HepG2 (cell line): Measurements from ENCODE around the gene ATP9A. TPM values are rescaled to one million over a fixed set of nuclear protein-coding genes. Genes with fewer than 3 reads are reported as not detected.

Source experiments
- ATAC-seq: fragments of 200-7000 bp; cut with Tn5 transposase; 3 replicates; pipeline ENCODE4 v1.9.1; 2020; ENCODE audit warnings: mild to moderate bottlenecking, moderate library complexity
- BruUV-seq: library from RNA; stranded (reverse); fragments of 400-500 nt; replicated peaks from 2 replicates; lab custom pipeline; 2021; lab: Mats Ljungman, UMichigan
- CTCF ChIA-PET: fragments of 300-600 bp; formaldehyde crosslinking; extraction: SDS; loops from one replicate; lab custom pipeline; 2021; ENCODE audit warnings: low total read pairs, inconsistent platforms, low intra/inter-chr PET ratio; lab: Yijun Ruan, JAX
- POLR2A ChIA-PET: fragments of 350-600 bp; sonication (Branson Sonifier 250); formaldehyde crosslinking; loops from one replicate; lab custom pipeline; 2020; ENCODE audit warnings: antibody characterized with exemption, inconsistent platforms; lab: Yijun Ruan, JAX
- DNase-seq: peaks from one replicate; pipeline ENCODE4 v3.0.0-alpha.2; 2015; ENCODE audit warnings: low spot score
- FAIRE-seq: peaks from 3 replicates; lab custom pipeline; 2011; peaks lifted over from hg19 to GRCh38; lab: Jason Lieb, UNC
- H2AFZ ChIP-seq: one replicate; pipeline ENCODE4 v1.6.1; 2011; ENCODE audit warnings: low read length, inconsistent platforms
- H3K27ac ChIP-seq: fragments of 300-600 bp; 3 replicates; pipeline ENCODE4 v1.8.0; 2011; ENCODE audit warnings: mixed run types, mild to moderate bottlenecking, mixed read lengths, low read length, inconsistent platforms; ENCODE audit not compliant: insufficient read depth; ENCODE audit errors: extremely low read length
- H3K27me3 ChIP-seq, 2 experiments: fragments of 200-600 bp in 1 of 2; 2 replicates in 1 of 2; 3 replicates in 1 of 2; pipeline versions ENCODE4 v1.6.0 to v1.8.0; 2011; ENCODE audit warnings: low read length in 2 of 2, mild to moderate bottlenecking in 2 of 2, moderate library complexity in 2 of 2, inconsistent platforms in 1 of 2; ENCODE audit not compliant: insufficient read depth in 2 of 2, control insufficient read depth in 1 of 2
- H3K36me3 ChIP-seq, 2 experiments: fragments of 200-600 bp in 1 of 2; replicated peaks in 1 of 2; 2 replicates in 1 of 2; 3 replicates in 1 of 2; pipeline versions ENCODE4 v1.5.1 to v1.8.0; 2011; ENCODE audit warnings: low read length in 2 of 2, inconsistent platforms in 1 of 2; ENCODE audit not compliant: insufficient read depth in 2 of 2, control insufficient read depth in 1 of 2
- H3K4me1 ChIP-seq: 2 replicates; pipeline ENCODE4 v1.5.1; 2012; ENCODE audit warnings: low read length, inconsistent platforms; ENCODE audit not compliant: insufficient read depth
- H3K4me2 ChIP-seq: 2 replicates; pipeline ENCODE4 v1.6.0; 2011; ENCODE audit warnings: low read depth, low read length, inconsistent platforms
- H3K4me3 ChIP-seq, 3 experiments: fragments of 200-600 bp in 1 of 3; sonication (generic), shearing (Covaris generic) in 1 of 3; replicated peaks in 1 of 3; 2 replicates each; pipeline ENCODE4 v1.5.1; 2011 to 2016; ENCODE audit warnings: low read length in 3 of 3, inconsistent platforms in 2 of 3, low read depth in 2 of 3, mild to moderate bottlenecking in 2 of 3, control low read depth in 1 of 3, mixed read lengths in 1 of 3; ENCODE audit not compliant: insufficient read depth in 1 of 3
- H3K79me2 ChIP-seq: one replicate; pipeline ENCODE4 v1.6.1; 2011; ENCODE audit warnings: low read length, inconsistent platforms; ENCODE audit not compliant: insufficient read depth
- H3K9ac ChIP-seq: 2 replicates; pipeline ENCODE4 v1.6.0; 2011; ENCODE audit warnings: mild to moderate bottlenecking, low read depth, low read length, inconsistent platforms; ENCODE audit not compliant: insufficient read depth
- H3K9me3 ChIP-seq: 2 replicates; pipeline ENCODE4 v1.5.1; 2012; ENCODE audit warnings: mild to moderate bottlenecking, low read length
- H4K20me1 ChIP-seq: 2 replicates; pipeline ENCODE4 v1.6.0; 2011; ENCODE audit warnings: inconsistent platforms, mild to moderate bottlenecking, low read length, moderate library complexity; ENCODE audit not compliant: insufficient read depth
- DNMT1 ChIP-seq: sonication (generic); formaldehyde crosslinking; IDR thresholded peaks from 2 replicates; pipeline ENCODE4 v1.5.1; 2020; ENCODE audit warnings: mild to moderate bottlenecking, missing genetic modification reagents
- ZKSCAN8 ChIP-seq: IDR thresholded peaks from 2 replicates; pipeline ENCODE4 v1.6.1; 2016; ENCODE audit warnings: borderline replicate concordance, missing genetic modification reagents, missing compliant biosample characterization
- WGBS: methylation state at CpG from one replicate; pipeline ENCODE4 v1.1.6; 2017; ENCODE audit warnings: low lambda C conversion rate; 5-methylcytosine and 5-hydroxymethylcytosine counted together
- in situ Hi-C: cut with HindIII; loops from 2 replicates; pipeline ENCODE4 v1.10.0; 2017; ENCODE audit warnings: low pct_unique_long_range_greater_than_20kb; ENCODE audit not compliant: extremely low pct_ligation_motif_present
- intact Hi-C: fragments of 100-400 bp; cut with micrococcal nuclease; formaldehyde crosslinking; loops from one replicate; pipeline ENCODE4 v1.10.0; 2022; ENCODE audit not compliant: unreplicated experiment
- polyA plus RNA-seq, 8 experiments: library from polyadenylated mRNA; depleted of rRNA in 3 of 8; stranded (reverse) in 7 of 8; unstranded in 1 of 8; fragments of >200 nt; fragmentation: Illumina TruSeq in 4 of 8; extraction: Trizol in 4 of 8; gene quantifications; 2 replicates each; pipeline versions ENCODE4 v1.2.1 to v1.2.3, GENCODE V29; 2011 to 2016; ENCODE audit warnings: low read depth in 4 of 8, missing spikeins in 1 of 8, mixed read lengths in 1 of 8; ENCODE audit not compliant: insufficient read depth in 1 of 8
- total RNA-seq, 5 experiments: library from RNA; depleted of rRNA; stranded (reverse); fragments of >200 nt; fragmentation: Illumina TruSeq; extraction: Trizol; gene quantifications; 2 replicates each; pipeline ENCODE4 v1.2.3, GENCODE V29; 2016; ENCODE audit warnings: low read depth in 1 of 5
- TF ChIP-seq, protein P1 (sequence below): sonication (generic); formaldehyde crosslinking; IDR thresholded peaks from 2 replicates; pipeline ENCODE4 v1.9.0; 2021; ENCODE audit warnings: mild to moderate bottlenecking, missing genetic modification reagents
- TF ChIP-seq, protein P2 (sequence below): sonication (generic); formaldehyde crosslinking; IDR thresholded peaks from 2 replicates; pipeline ENCODE4 v1.8.1; 2022; ENCODE audit warnings: mild to moderate bottlenecking, missing genetic modification reagents

Gene ATP9A
- total and polyA plus RNA-seq, 2 of the 13 experiments (the other 11 are each of a cell fraction or from before 2014, with no cell fraction given), result 11.8 to 18.5 TPM

DNA sequence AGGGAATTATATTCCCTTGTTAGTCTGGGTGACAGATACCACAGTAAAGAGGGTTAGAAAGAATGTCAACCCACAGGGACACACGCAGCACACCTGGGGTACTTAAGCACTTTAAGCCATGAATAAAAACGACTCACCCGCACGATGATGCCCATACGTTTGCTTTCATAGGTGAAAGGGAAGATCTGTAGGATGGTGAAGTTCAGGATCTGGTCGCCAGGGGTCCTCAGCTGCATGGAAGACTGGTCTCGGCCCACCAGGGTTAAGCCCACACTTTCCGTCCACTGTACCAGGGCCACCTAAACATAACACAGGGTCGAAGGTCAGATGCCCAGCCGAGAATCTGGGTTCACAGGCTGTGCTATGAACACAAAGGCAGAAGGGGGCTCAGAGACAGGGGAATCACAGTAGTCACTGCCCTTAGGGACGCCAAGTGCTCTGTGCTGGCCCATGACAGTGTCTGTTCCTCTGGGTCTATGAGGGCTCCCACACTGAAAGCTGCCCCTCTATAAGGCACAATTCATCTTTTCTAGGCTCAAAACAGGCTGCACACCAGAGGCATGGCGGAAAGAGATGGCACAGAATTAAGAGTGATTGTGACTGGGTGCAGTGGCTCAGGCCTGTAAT, 128.9 kb downstream of the ATP9A start (continued):
- TF ChIP-seq, protein P1, sequence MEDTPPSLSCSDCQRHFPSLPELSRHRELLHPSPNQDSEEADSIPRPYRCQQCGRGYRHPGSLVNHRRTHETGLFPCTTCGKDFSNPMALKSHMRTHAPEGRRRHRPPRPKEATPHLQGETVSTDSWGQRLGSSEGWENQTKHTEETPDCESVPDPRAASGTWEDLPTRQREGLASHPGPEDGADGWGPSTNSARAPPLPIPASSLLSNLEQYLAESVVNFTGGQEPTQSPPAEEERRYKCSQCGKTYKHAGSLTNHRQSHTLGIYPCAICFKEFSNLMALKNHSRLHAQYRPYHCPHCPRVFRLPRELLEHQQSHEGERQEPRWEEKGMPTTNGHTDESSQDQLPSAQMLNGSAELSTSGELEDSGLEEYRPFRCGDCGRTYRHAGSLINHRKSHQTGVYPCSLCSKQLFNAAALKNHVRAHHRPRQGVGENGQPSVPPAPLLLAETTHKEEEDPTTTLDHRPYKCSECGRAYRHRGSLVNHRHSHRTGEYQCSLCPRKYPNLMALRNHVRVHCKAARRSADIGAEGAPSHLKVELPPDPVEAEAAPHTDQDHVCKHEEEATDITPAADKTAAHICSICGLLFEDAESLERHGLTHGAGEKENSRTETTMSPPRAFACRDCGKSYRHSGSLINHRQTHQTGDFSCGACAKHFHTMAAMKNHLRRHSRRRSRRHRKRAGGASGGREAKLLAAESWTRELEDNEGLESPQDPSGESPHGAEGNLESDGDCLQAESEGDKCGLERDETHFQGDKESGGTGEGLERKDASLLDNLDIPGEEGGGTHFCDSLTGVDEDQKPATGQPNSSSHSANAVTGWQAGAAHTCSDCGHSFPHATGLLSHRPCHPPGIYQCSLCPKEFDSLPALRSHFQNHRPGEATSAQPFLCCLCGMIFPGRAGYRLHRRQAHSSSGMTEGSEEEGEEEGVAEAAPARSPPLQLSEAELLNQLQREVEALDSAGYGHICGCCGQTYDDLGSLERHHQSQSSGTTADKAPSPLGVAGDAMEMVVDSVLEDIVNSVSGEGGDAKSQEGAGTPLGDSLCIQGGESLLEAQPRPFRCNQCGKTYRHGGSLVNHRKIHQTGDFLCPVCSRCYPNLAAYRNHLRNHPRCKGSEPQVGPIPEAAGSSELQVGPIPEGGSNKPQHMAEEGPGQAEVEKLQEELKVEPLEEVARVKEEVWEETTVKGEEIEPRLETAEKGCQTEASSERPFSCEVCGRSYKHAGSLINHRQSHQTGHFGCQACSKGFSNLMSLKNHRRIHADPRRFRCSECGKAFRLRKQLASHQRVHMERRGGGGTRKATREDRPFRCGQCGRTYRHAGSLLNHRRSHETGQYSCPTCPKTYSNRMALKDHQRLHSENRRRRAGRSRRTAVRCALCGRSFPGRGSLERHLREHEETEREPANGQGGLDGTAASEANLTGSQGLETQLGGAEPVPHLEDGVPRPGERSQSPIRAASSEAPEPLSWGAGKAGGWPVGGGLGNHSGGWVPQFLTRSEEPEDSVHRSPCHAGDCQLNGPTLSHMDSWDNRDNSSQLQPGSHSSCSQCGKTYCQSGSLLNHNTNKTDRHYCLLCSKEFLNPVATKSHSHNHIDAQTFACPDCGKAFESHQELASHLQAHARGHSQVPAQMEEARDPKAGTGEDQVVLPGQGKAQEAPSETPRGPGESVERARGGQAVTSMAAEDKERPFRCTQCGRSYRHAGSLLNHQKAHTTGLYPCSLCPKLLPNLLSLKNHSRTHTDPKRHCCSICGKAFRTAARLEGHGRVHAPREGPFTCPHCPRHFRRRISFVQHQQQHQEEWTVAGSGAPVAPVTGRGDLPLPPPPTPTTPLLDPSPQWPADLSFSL, result no peak
- TF ChIP-seq ZKSCAN8, result peak; percentile 46; the same call in 1 of the 2 replicates

DNA sequence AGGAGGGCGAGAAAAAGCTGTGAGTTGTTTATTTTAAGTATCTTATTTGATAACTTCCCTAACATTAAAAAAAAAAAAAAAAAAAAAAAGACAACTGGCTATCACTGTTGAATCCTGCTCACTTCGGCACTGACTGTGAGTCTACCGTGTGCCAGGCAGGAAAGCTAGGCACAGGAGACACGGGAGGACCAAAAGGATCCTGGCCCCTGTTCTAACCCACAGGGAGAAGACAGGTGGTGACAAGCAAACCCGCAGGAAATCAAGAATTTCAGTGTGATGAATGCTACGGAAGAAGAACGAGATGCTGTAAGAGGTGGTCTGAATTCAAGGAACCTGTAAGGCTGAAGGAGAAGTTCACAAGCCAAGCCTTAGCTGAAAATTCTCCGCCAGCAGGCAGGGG, 130.9 kb downstream of the ATP9A start:
- H3K4me2 ChIP-seq, result no peak overlapping the region
- no peak overlapping the region for H3K9ac ChIP-seq
- H3K9me3 ChIP-seq, result no peaks in the 10 kb centered on the region
- H3K36me3 ChIP-seq, result peaks cover 6 to 9% of the 10 kb centered on the region in 2 experiments; a peak in 3 of 5 replicates
- ATAC-seq (no peak), DNase-seq (no peak), FAIRE-seq (no peak)
- 93% methylated on average over 8 of the region's 8 CpGs for WGBS
- no peak overlapping the region for H3K27ac ChIP-seq
- no TSS peak for BruUV-seq
- no peaks in the 10 kb centered on the region for H3K27me3 ChIP-seq
- in situ Hi-C loops (loop anchor here (5.0 kb wide), 2 partner anchors 330 to 445 kb away; no protein-coding TSS in a partner anchor), intact Hi-C loops (no loop called here)
- TF ChIP-seq, protein P2, sequence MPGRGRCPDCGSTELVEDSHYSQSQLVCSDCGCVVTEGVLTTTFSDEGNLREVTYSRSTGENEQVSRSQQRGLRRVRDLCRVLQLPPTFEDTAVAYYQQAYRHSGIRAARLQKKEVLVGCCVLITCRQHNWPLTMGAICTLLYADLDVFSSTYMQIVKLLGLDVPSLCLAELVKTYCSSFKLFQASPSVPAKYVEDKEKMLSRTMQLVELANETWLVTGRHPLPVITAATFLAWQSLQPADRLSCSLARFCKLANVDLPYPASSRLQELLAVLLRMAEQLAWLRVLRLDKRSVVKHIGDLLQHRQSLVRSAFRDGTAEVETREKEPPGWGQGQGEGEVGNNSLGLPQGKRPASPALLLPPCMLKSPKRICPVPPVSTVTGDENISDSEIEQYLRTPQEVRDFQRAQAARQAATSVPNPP (CRISPR knock-in tag), result no peak
- no peak for TF ChIP-seq DNMT1 (CRISPR knock-in tag)
- H2AFZ ChIP-seq, result no peak overlapping the region
- no peak overlapping the region for H3K4me3 ChIP-seq
- H3K4me1 ChIP-seq, result peaks cover 7% of the 10 kb centered on the region; the same call in 1 of the 2 replicates
- no peaks in the 10 kb centered on the region for H4K20me1 ChIP-seq
- CTCF ChIA-PET, result no interaction called here
- POLR2A ChIA-PET, result no interaction called here
- H3K79me2 ChIP-seq, result no peaks in the 10 kb centered on the region
